GDM1 (cell line): Measurements from ENCODE around the gene SLC3A2.
"Not testable (repeated sequence)": the region's sequence is repeated elsewhere in the genome, so short reads cannot be mapped to it uniquely, and the experiment has no call there.

Experiments
- DNase-seq: peaks from one replicate; lab custom pipeline; 2025; lab: John Stamatoyannopoulos, UW

SLC3A2 gene

DNA sequence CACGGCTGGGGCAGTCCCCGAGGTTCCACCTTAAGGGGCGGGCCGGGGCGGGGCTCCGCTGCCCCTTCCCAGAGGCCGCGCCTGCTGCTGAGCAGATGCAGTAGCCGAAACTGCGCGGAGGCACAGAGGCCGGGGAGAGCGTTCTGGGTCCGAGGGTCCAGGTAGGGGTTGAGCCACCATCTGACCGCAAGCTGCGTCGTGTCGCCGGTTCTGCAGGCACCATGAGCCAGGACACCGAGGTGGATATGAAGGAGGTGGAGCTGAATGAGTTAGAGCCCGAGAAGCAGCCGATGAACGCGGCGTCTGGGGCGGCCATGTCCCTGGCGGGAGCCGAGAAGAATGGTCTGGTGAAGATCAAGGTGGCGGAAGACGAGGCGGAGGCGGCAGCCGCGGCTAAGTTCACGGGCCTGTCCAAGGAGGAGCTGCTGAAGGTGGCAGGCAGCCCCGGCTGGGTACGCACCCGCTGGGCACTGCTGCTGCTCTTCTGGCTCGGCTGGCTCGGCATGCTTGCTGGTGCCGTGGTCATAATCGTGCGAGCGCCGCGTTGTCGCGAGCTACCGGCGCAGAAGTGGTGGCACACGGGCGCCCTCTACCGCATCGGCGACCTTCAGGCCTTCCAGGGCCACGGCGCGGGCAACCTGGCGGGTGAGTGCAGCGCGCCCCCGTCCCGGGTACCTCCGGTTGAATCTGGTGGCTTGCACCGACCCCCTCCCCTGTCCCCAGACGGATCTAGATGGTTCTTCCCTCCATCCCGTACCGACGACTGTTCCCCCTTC lies at the start of gene SLC3A2:
SLC3A2 (plus strand) TSS at position 94 of the 776 bp plus-strand sequence; CDS start at position 222, 128 bp downstream.
- peak; percentile 89 for DNase-seq

DNA sequence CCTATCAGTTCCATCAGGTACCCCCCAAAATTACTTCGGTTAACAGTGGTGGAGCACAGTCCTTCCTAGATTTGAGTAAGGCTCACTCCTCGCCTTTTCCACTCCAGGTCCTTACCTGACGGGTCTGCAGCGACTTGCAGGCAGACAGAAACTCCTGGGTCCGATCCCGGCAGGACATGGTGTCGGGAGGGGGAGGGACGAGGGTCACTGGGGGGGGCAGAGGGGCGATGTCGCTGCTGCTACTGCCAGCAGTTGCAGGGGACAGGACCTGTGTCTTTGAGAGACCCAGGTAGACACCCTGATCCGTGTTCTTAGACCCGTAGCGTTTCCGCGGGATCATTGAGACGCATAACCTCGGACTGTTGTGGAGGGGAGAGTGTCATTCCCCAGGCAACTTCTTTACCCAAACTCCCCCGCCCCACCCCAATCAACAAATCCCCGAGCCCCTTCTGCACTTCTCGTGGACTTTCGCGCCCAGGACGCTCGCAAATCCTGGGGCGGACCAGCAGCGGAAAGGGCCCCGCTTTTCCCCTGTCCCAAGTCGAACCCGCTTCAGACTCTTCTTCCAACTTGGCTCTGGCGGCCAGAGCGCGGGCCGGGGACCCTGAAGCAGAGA lies 49.7 kb upstream of the SLC3A2 start:
- DNase-seq, result no peak

DNA sequence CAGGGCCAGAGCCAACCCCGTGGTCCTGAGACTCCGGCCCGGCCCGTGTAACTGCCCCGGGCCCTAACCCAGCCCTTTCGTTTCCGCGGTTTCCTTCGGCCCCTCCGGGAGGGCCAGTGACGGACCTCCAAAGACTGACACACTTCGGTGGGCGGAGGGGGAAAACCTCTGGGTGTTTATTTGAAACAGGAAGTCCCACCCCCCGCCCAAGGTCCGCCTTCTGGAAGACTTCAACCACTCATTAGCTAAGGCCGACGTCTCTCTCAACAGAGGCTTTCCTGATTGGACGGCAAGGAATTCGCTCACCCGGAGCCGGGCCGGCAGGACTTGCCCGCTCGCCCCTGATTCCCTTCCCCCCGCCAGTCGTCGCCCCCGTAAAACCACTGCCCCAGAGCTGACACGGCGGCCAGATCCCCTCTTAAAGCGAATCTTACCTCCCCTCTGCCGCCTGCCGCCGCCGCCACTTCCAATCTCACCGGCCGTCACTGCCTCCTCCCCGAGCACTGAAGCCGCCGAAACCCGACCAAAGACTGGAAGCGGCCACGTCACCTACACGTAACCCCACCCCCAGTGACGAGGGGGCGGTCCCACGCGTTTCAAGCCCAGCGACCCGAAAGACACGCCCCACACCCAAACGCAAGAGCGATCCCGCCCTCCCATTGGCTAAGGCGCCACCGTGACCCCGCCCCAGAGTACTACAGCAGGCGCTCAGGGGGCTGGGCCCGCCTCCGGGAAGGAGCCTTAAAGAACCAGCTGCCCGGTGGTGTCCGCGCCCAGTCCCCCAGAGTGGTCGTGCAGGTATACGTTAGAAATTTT lies 49.0 kb upstream of the SLC3A2 start, which contains the start of gene STX5:
STX5 (minus strand) TSS at position 532 of the 816 bp plus-strand sequence. CDS start 808 bp downstream, outside the sequence.
- peak; percentile 96 for DNase-seq

DNA sequence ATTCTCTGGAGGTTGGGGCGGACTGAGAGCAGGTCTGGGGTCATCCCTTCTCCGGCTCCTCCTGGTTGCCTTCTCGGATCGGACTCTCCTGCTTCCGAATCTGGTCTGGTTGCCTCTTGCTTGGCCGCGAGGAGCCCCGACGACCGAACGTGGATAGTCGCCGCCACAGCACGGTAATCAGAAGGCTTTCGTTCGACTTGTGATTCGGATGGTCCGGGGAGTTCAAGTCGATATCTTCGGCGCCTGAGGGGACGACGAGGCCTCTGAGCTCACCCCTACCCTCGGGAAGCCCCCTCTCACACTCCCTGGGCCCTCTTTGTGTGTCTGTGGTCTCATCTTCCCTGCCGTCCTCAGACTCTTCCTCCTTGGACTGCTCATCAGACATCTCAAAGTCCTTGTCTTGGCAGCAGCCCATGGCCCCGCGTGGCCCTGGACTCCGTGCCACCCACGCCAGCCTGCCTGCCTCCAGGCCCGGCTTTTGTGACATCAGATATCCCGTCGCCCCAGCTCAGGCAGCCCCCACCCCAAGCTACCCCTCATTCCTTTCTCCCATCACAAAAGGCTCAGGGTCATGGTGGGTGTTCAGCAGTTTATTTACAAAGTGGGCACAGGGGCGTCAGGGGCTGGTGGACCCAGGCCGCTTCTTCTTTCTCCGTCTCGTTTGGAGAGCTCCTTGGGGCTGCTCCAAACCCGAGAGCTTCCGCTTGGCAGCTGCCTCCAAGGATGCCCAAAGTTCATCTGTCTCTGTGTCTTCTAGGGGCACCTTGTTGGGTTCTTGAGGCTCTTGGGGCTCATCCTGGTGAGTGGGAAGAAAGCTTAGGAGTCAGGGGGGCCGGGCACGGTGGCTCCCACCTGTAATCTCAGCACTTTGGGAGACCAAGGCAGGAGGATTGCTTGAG lies 48.1 kb upstream of the SLC3A2 start, which contains the start of gene TEX54:
TEX54 (minus strand) TSS at position 506 of the 899 bp plus-strand sequence.
- DNase-seq, result no peak

DNA sequence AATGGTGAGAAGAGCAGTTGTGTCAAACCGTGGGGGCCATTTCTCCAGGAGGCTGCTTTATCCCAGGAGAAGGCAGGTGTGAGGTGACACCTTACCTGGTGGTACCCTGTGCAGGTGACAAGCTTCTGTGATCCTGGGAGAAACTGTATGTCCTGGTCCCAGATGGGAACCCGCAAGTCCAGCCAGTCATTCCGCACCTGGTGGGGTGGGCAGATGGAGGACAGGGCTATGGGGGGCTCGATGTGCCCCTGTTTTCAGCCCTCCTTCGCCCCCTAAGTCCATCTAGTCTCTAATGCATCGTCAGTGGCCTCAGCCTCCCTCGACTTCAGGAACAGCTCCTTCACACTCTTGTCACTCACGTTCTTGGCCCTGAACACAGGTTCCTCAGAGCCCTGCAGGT lies 45.4 kb upstream of the SLC3A2 start:
- no peak for DNase-seq

DNA sequence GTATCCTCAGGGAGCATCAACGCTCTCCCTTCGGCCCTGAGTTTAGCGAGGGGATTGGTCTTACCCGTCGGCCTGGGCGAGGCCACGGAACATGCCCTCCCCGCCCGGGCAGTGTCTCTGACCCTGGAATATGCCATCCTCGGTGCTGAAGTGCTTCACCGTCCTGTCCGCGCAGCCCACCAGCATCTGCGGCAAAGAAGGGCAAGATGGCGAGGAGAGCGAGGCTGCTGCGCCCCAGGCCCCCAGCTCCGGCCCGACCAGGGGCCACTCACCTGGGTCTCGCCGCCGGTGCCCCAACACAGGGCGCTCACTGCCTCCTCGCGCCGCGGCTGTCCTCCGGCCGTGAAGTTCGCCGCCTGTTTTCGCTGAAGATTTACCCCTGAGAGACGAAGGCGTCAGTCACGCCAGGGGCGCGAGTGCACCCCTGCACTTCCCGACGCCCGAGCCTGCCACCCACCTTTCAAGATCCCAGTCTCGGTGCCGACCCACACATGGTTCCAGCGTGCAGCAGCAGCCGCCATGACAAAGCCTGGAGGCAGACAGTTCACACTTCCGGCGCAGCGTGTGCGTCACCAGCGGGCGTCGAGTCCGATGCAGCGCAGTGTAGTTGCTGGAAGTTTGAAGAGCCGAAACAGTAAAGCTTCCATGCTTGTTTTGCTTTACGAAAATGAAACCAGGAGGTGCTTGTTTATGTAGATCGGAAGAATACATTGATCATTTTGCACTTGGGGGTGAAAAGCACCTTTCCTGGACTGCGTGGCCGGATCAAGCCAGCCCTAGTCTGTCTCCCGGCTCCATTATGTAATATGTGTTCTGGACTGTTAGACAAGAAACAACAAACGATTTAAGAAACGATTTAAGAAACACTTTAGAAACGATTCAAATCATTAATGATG lies 41.4 kb upstream of the SLC3A2 start, which contains the start of gene WDR74:
WDR74 (minus strand) TSS at position 541 of the 896 bp plus-strand sequence; CDS start at position 521, 20 bp downstream.
- DNase-seq, result peak; percentile 85

DNA sequence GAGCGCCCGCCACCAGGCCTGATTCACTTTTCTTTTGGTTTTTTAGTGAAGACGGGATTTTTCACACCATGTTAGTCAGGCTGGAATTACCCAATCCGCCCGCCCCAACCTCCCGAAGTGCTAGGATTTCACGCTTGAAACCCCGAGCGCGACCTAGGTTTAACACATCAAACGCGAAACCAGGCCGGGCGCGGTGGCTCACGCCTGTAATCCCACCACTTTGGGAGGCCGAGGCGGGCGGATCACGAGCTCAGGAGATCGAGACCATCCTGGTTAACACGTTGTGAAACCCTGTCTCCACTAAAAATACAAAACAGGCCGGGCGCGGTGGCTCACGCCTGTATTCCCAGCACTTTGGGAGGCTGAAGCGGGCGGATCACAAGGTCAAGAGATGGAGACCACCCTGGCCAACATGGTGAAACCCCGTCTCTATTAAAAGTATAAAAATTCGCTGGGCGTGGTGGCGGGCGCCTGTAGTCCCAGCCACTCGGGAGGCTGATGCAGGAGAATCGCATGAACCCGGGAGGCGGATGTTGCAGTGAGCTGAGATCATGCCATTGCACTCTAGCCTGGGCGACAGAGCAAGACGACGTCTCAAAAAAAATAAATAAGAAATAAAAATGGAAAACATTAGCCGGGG lies 39.9 kb upstream of the SLC3A2 start:
- not testable (repeated sequence) for DNase-seq

DNA sequence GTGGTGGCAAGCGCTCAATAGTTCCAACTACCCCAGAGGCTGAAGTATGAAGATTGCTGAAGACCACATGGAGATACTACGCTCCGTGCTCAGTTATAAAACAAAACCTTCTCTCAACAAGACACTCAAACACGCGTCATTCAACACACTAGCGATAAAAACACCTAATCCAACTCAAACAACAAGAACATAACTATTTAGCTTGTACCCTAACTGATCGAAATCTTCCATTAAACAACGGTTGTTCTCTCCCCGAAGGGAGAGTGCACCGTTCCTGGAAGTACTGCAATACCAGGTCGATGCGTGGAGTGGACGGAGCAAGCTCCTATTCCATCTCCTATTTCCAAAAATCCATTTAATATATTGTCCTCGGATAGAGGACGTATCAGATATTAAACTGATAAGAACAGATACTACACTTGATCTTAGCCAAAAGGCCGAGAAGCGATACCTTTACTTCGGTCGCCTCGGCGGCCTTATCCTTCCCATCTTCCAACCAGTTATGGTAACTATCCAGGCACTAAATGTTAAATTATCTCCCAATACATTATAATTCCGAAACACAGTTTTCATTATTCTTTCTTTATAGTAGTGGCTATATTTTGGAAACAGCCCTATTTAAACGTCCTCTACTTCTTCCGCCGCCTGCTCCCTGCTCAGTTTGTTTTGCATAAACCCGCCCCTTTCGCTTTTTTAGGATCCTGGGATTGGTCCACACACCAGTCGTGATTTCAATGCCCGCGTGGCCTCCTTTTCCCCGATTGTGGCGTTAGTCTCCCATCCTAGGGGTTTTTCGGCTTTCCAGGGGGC lies 39.1 kb upstream of the SLC3A2 start:
- peak; percentile 94 for DNase-seq

DNA sequence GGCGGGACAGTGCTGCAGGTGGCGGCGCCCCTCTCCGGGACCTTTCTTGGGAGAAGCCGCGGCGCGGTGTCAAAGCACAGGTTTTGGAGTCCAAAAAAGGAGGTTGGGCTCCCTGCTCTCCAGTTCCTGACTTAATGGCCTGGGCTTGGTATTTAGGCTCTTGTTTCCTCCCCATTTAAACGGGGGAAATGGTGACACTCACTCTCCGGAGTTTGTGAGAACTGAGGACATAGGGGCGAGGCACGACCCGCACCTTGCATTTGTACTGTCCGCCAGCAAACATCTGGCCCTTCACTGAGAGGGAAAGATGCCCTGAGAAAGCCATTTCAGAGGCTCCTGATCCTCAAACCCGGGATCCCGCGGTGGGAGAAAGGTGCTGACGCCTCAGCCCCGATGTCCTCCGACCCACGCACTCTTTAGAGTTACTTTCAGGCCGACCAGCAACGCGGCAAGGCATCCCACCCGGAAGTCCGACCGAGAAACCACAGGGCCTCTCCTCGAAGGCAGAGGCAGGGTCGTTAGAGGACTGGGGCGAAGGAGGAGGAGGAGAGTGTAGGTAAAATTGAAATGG lies 38.4 kb upstream of the SLC3A2 start:
- DNase-seq, result no peak

DNA sequence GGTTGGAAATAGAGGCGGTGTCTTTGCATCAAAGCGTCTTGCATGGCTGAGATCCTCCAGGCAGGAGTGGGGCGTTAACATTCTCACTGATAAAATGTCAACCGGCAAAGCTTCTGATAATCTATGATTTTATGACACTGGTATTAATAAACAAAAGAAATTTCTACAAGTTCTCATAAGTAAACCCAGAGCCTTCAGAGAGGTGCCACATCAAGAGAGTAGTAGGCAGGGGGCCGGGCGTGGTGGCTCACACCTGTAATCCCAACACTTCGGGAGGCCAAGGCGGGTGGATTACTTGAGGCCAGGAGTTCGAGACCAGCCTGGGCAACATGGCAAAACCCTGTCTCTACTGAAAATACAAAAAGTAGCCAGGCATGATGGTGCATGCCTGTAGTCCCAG lies 37.8 kb upstream of the SLC3A2 start:
- not testable (repeated sequence) for DNase-seq

DNA sequence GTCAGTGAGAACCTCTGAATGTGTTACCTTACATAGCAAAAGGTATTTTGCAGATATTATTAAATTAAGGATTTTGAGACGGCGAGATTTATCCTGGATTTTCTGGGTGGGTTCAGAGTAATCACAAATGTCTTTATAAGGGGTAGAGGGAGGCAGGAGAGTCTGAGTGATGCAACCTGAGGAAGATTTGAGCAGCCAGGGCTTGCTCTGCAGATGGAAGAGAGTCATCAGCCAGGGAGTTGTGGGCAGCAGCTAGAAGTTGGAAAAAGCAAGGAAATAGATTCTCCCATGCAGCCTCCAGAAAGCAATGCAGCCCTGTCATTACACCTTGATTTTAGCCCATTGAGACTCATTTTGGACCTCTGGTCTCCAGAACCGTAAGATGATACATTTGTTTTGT lies 37.2 kb upstream of the SLC3A2 start:
- no peak for DNase-seq

DNA sequence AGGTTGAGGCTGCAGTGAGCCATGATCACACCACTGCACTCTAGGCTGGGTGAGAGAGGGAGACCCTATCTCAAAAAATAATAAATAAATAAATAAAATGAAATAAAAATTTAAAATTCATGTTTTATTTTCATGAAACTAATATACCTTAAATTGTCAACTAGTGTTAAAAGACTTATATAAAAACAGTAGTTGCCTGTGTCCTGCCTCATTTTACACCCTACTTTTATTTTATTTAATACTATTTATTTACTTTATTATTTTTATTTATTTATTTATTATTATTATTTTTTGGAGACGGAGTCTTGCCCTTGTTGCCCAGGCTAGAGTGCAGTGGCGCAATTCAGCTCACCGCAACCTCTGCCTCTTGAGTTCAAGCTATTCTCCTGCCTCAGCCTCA lies 36.5 kb upstream of the SLC3A2 start:
- DNase-seq, result no peak

DNA sequence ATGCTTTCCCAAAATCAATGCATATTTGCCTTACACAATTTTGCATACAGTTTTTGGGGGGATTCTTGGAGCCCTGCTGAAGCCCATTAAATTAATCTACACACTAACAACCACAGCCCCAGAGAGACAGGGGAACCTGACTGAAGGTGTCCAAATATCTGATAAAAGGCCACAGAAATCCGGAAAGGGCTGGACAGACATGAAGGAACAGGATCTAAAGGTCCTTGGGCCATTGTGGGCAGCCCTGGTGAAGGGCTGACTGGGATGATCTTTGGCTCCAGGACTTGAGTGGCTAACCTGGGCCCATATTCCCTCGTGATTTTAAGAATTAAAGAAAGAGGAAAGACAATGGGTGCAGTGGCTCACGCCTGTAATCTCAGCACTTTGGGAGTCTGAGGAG lies 34.5 kb upstream of the SLC3A2 start:
- no peak for DNase-seq

DNA sequence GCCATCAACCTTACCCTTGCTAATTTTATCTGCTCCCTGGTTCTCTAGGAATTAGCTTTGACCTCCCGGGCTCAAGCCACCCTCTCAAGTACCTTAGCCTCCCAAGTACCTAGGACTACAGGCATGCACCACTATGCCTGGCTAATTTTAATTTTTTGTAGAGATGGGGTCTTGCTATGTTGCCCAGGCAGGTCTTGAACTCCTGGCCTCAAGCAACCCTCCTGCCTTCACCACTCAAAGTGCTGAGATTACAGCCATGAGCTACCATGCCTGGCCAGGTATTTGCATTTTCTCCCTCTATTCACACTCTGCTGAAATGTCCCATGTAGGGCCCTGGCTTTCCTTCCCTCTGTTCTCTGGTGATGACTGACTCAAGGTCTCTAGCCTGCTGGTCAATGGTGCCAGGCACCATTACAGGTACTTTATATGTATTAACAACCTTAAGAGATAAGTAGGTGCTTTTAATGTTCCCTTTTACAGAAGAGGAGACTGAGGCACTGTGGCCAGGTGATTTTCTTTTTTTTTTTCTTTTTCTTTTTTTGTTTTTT lies 32.9 kb upstream of the SLC3A2 start:
- DNase-seq, result no peak

DNA sequence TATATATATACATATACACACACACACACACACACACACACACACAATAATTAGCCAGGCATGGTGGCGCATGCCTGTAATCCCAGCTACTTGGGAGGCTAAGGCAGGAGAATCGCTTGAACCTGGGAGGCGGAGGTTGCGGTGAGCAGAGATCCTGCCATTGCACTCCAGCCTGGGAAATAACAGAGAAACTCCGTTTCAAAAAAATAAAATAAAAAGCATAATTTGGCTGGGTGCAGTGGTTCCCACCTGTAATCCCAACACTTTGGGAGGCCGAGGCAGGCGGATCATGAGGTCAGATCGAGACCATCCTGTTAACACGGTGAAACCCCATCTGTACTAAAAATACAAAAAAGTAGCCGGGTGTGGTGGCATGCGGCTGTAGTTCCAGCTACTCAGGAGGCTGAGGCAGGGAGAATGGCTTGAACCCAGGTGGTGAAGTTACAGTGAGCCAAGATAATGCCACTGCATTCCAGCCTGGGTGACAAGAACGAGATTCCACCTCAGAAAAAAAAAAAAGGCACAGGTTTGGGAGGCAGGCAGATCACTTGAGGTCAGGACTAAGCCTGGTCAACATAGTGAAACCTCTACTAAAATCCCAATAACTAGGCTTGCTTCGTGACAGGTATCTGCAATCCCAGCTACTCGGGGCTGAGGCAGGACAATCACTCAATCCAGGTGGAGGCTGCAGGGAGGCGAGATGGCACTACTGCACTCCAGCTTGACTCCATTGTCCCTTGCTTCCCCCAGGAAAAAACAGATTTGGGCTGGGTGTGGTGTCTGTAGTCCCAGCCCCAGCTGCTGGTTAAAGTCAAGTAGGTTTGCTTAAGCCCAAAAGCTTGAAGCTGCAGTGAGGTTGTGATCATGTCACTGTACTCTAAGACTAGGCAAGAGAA lies 29.5 kb upstream of the SLC3A2 start:
- DNase-seq, result no peak

DNA sequence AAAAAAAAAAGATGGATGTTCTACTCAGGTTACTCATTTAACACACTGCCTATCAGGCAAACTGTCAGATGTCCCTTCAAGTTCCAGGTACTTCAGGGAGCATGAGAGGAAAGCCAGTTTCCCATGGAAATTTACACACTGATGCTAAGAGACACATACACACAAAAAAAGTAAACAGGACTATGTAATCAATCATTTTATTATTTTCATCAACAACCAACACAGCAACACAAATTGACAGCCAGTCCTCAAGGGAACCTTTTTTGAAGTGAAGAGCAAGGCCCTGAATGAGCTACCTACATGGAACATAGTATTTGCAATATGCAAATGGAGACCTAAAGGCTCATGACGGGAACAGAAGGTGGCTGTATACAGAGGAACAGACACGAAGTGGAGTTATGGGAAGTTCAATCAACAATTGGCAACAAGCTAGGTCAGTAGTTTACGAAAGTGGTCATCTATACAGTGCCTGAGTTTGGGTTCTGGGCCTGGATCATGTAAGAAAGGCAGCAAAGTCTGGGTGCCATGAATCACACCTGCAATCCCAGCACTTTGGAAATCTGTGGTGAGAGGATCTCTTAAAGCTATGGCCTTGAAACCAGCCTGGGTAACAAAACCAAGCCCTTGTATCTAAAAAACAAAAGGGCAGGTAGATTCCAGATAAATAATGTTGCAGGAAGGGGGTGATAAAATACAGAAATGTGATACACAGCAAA lies 28.7 kb upstream of the SLC3A2 start:
- DNase-seq, result no peak
